Hepatocyte (in vitro differentiated cells): Measurements from ENCODE around the gene SPOCK2.

Source experiments
- CTCF ChIP-seq: fragments of 200-600 bp; sonication (generic); IDR thresholded peaks from 2 replicates; pipeline ENCODE4 v1.5.1; 2016; ENCODE audit warnings: antibody characterized with exemption, mild to moderate bottlenecking; ENCODE audit not compliant: poor library complexity
- EZH2 ChIP-seq: fragments of 200-600 bp; sonication (generic); IDR thresholded peaks from 2 replicates; pipeline ENCODE4 v1.6.1; 2016; ENCODE audit warnings: antibody characterized with exemption, mild to moderate bottlenecking, borderline replicate concordance

GRCh38 chr10:72011976-72012512 lies 76.3 kb downstream of the SPOCK2 start:
- no peak for TF ChIP-seq CTCF
- no peak for TF ChIP-seq EZH2
